Loucy (cell line): ENCODE data around the gene AHNAK.

Source experiments
- H2AFZ ChIP-seq: fragments of 200-600 bp; sonication (generic); 2 replicates; pipeline ENCODE4 v1.6.0; 2016; ENCODE audit warnings: antibody characterized with exemption, mild to moderate bottlenecking, low read length, moderate library complexity
- H3F3A ChIP-seq: fragments of 200-600 bp; 2 replicates; pipeline ENCODE4 v1.6.0; 2016; ENCODE audit warnings: antibody characterized with exemption, low read depth, mild to moderate bottlenecking
- H3K27me3 ChIP-seq: fragments of 200-600 bp; sonication (generic); 2 replicates; pipeline ENCODE4 v1.6.1; 2014; ENCODE audit warnings: low read length, mild to moderate bottlenecking; ENCODE audit not compliant: insufficient read depth, poor library complexity, severe bottlenecking
- H3K36me3 ChIP-seq: fragments of 200-600 bp; sonication (generic); 2 replicates; pipeline ENCODE4 v1.6.1; 2016; ENCODE audit warnings: low read length; ENCODE audit not compliant: insufficient read depth
- H3K4me1 ChIP-seq: fragments of 200-600 bp; sonication (generic); 2 replicates; pipeline ENCODE4 v1.5.1; 2014; ENCODE audit warnings: low read length, mild to moderate bottlenecking; ENCODE audit not compliant: insufficient read depth, poor library complexity, severe bottlenecking
- H3K4me2 ChIP-seq: fragments of 200-600 bp; sonication (generic); 2 replicates; pipeline ENCODE4 v1.6.0; 2014; ENCODE audit warnings: antibody characterized with exemption, low read length, low read depth, mild to moderate bottlenecking; ENCODE audit not compliant: poor library complexity, severe bottlenecking
- H3K4me3 ChIP-seq: fragments of 200-600 bp; sonication (generic); 2 replicates; pipeline ENCODE4 v1.5.1; 2014; ENCODE audit warnings: low read length, mild to moderate bottlenecking, mixed read lengths; ENCODE audit not compliant: poor library complexity, severe bottlenecking
- H3K79me2 ChIP-seq: fragments of 200-600 bp; sonication (generic); 2 replicates; pipeline ENCODE4 v1.6.1; 2014; ENCODE audit warnings: low read length; ENCODE audit not compliant: insufficient read depth
- H3K9ac ChIP-seq: fragments of 200-600 bp; sonication (generic); 2 replicates; pipeline ENCODE4 v1.6.0; 2014; ENCODE audit warnings: mild to moderate bottlenecking, low read depth, low read length, moderate library complexity; ENCODE audit not compliant: poor library complexity, severe bottlenecking
- H3K9me2 ChIP-seq: fragments of 200-600 bp; sonication (generic); replicated peaks from 2 replicates; pipeline ENCODE4 v1.6.1; 2016; ENCODE audit warnings: low read depth, low read length, mixed read lengths
- H3K9me3 ChIP-seq: fragments of 200-600 bp; sonication (generic); 2 replicates; pipeline ENCODE4 v1.6.1; 2014; ENCODE audit warnings: mild to moderate bottlenecking, antibody characterized with exemption, low read length, low read depth; ENCODE audit not compliant: insufficient read depth
- H4K20me1 ChIP-seq: fragments of 200-600 bp; sonication (generic); 2 replicates; pipeline ENCODE4 v1.6.0; 2014; ENCODE audit warnings: antibody characterized with exemption, low read length, mild to moderate bottlenecking; ENCODE audit not compliant: insufficient read depth, poor library complexity, severe bottlenecking
- CTCF ChIP-seq: fragments of 200-600 bp; sonication (generic); conservative IDR thresholded peaks from 2 replicates; pipeline ENCODE4 v1.5.1; 2014; ENCODE audit warnings: mild to moderate bottlenecking, antibody characterized with exemption, low read length
- EZH2phosphoT487 ChIP-seq: fragments of 200-600 bp; IDR thresholded peaks from 2 replicates; pipeline ENCODE4 v1.6.1; 2018; ENCODE audit warnings: antibody characterized with exemption, mild to moderate bottlenecking, moderate library complexity, borderline replicate concordance

The AHNAK gene

DNA sequence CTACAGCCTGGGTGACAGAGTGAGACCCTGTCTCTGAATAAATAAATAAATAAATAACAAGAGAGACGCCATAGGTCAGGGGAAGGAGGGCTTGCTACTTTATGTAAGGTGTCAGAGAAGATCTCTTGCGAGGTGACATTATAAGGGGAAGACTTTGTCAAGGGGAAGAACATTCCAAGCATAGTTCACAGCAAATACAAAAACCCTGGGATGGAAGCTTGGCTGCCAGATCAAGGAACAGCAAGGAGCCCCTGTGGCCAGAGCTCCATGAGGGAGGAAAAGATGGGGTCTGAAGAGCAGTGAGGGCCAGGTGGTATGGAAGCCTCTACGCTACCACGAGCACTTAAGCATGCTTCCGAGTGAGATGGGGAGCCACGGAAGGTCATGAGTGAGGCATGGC lies 62.3 kb downstream of the AHNAK start:
- Histone ChIP-seq H3K9ac (no peak overlapping the region), H3K4me3 (no peak overlapping the region), H2AFZ (no peak overlapping the region), H3K27me3 (no peaks in the 10 kb centered on the region), H4K20me1 (no peaks in the 10 kb centered on the region), H3K4me2 (no peak overlapping the region), H3K79me2 (no peaks in the 10 kb centered on the region), H3K36me3 (no peaks in the 10 kb centered on the region), H3K9me2 (no peaks in the 10 kb centered on the region), H3F3A (no peaks in the 10 kb centered on the region), H3K9me3 (no peaks in the 10 kb centered on the region), H3K4me1 (no peaks in the 10 kb centered on the region)
- TF ChIP-seq EZH2phosphoT487 (no peak), CTCF (no peak)

- Histone ChIP-seq H3K36me3 (no peaks in the 10 kb centered on the region), H3K9ac (no peak overlapping the region)
Observed at GRCh38 chr11:62482753-62483152, 63.9 kb downstream of the AHNAK start.

DNA sequence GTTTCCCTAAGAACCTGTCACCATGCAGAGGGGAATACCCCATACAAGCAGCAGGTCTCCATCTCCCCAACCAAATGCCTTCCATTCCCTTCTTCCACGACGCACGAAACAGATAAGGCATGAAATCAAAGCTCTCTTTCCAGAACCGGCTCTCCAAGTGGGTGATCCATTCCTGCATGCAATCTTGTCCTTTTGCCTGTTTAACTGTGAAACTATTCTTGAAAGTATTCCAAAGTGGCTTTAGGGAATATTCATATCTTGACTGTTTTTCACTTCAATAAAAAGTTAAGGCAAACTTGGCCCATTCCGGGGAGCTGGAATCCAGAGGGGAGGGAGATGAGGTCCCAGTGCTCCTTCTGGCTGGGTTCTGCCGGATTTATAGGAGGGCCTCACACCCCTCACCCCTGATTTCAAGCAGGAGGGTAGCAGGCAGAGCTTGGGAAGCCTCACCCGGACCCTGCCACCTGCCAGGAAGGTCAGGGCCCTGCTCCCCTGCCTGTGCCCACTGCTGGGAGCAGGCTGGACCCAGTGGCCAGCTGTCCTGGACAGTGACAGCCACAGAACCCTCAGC lies 66.9 kb downstream of the AHNAK start:
- no peaks in the 10 kb centered on the region for H3K9me2 ChIP-seq
- no peak overlapping the region for H3K4me2 ChIP-seq
- no peak overlapping the region for H3K4me3 ChIP-seq
- H3K9ac ChIP-seq = no peak overlapping the region
- no peaks in the 10 kb centered on the region for H3F3A ChIP-seq
- TF ChIP-seq EZH2phosphoT487 (no peak), CTCF (no peak)
- no peaks in the 10 kb centered on the region for H3K4me1 ChIP-seq
- H2AFZ ChIP-seq = no peak overlapping the region
- H3K27me3 ChIP-seq = no peaks in the 10 kb centered on the region
- no peaks in the 10 kb centered on the region for H3K36me3 ChIP-seq
- no peaks in the 10 kb centered on the region for H4K20me1 ChIP-seq
- H3K9me3 ChIP-seq = no peaks in the 10 kb centered on the region
- no peaks in the 10 kb centered on the region for H3K79me2 ChIP-seq

More at GRCh38 chr11:62482753-62483152, 63.9 kb downstream of the AHNAK start:
- no peaks in the 10 kb centered on the region for H3K9me2 ChIP-seq
- no peaks in the 10 kb centered on the region for H4K20me1 ChIP-seq
- H3K9me3 ChIP-seq = no peaks in the 10 kb centered on the region
- TF ChIP-seq CTCF (no peak), EZH2phosphoT487 (no peak)
- no peak overlapping the region for H3K4me2 ChIP-seq
- no peaks in the 10 kb centered on the region for H3K79me2 ChIP-seq
- H2AFZ ChIP-seq = no peak overlapping the region
- H3K27me3 ChIP-seq = no peaks in the 10 kb centered on the region
- H3K4me1 ChIP-seq = no peaks in the 10 kb centered on the region
- no peak overlapping the region for H3K4me3 ChIP-seq
- H3F3A ChIP-seq = no peaks in the 10 kb centered on the region
